HEK293 (cell line): ENCODE measurements around the gene RPRD1A.

Experiments used
- GFI1B ChIP-seq: fragments of 450-650 bp; formaldehyde crosslinking; IDR thresholded peaks from 2 replicates; pipeline ENCODE4 v1.5.1; 2016; ENCODE audit warnings: missing biosample characterization, missing genetic modification characterization
- GLIS2 ChIP-seq: fragments of 450-650 bp; formaldehyde crosslinking; IDR thresholded peaks from 2 replicates; pipeline ENCODE4 v1.5.1; 2016; ENCODE audit warnings: missing biosample characterization, missing genetic modification characterization
- SALL2 ChIP-seq: fragments of 450-650 bp; formaldehyde crosslinking; IDR thresholded peaks from 2 replicates; pipeline ENCODE4 v1.5.0; 2017; ENCODE audit warnings: missing biosample characterization, mild to moderate bottlenecking, missing genetic modification characterization, borderline replicate concordance
- YY1 ChIP-seq: fragments of 450-650 bp; formaldehyde crosslinking; IDR thresholded peaks from 2 replicates; pipeline ENCODE4 v1.5.1; 2018; ENCODE audit warnings: missing biosample characterization, missing genetic modification characterization
- ZNF174 ChIP-seq: fragments of 450-650 bp; formaldehyde crosslinking; IDR thresholded peaks from 2 replicates; pipeline ENCODE4 v1.5.0; 2017; ENCODE audit warnings: missing biosample characterization, mild to moderate bottlenecking, missing genetic modification characterization
- ZNF423 ChIP-seq: fragments of 450-650 bp; formaldehyde crosslinking; IDR thresholded peaks from 2 replicates; pipeline ENCODE4 v1.5.1; 2016; ENCODE audit warnings: missing biosample characterization, missing genetic modification characterization
- ZNF521 ChIP-seq: fragments of 450-650 bp; formaldehyde crosslinking; IDR thresholded peaks from 2 replicates; pipeline ENCODE4 v1.5.1; 2017; ENCODE audit warnings: missing biosample characterization, mild to moderate bottlenecking, missing genetic modification characterization
- ZNF544 ChIP-seq: fragments of 450-650 bp; formaldehyde crosslinking; IDR thresholded peaks from 2 replicates; pipeline ENCODE4 v1.5.0; 2017; ENCODE audit warnings: missing biosample characterization, missing genetic modification characterization
- ZNF585B ChIP-seq: fragments of 450-650 bp; formaldehyde crosslinking; IDR thresholded peaks from 2 replicates; pipeline ENCODE4 v1.5.1; 2016; ENCODE audit warnings: missing biosample characterization, missing genetic modification characterization
- TF ChIP-seq, protein P1 (sequence below): fragments of 450-650 bp; formaldehyde crosslinking; IDR thresholded peaks from 2 replicates; pipeline ENCODE4 v1.5.1; 2016; ENCODE audit warnings: missing biosample characterization, missing genetic modification characterization
- TF ChIP-seq, protein P2 (sequence below): sonication (generic); formaldehyde crosslinking; IDR thresholded peaks from 2 replicates; pipeline ENCODE4 v1.8.1; 2022; ENCODE audit warnings: mild to moderate bottlenecking, moderate library complexity, missing genetic modification reagents
- TF ChIP-seq, protein P3 (sequence below): fragments of 450-650 bp; formaldehyde crosslinking; IDR thresholded peaks from 2 replicates; pipeline ENCODE4 v1.5.1; 2016; ENCODE audit warnings: missing biosample characterization, missing genetic modification characterization
- TF ChIP-seq, protein P4 (sequence below): fragments of 450-650 bp; formaldehyde crosslinking; IDR thresholded peaks from 2 replicates; pipeline ENCODE4 v1.5.1; 2016; ENCODE audit warnings: missing biosample characterization, missing genetic modification characterization
- TF ChIP-seq, protein P5 (sequence below): fragments of 450-650 bp; formaldehyde crosslinking; IDR thresholded peaks from 2 replicates; pipeline ENCODE4 v1.5.1; 2016; ENCODE audit warnings: missing biosample characterization, missing genetic modification characterization

DNA sequence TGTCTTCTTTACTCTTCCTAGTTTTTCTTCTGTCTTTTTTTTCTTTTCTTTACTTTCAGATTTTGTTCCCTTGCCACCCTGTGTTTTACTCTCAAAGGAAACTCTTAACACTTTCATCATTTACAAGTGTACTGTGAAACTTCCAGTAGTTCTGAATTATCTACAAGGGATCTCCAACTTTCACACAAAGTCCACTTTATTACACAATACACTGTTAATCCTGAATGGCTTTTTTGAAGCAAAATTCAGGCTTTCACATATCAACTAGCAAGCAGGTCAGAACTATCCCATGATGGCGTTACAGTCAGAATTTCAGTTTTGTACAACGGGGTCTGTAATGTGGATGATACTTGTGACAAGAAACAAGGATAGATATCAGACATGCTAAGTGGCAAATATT, 60.4 kb downstream of the RPRD1A start:
- TF ChIP-seq, protein P1, sequence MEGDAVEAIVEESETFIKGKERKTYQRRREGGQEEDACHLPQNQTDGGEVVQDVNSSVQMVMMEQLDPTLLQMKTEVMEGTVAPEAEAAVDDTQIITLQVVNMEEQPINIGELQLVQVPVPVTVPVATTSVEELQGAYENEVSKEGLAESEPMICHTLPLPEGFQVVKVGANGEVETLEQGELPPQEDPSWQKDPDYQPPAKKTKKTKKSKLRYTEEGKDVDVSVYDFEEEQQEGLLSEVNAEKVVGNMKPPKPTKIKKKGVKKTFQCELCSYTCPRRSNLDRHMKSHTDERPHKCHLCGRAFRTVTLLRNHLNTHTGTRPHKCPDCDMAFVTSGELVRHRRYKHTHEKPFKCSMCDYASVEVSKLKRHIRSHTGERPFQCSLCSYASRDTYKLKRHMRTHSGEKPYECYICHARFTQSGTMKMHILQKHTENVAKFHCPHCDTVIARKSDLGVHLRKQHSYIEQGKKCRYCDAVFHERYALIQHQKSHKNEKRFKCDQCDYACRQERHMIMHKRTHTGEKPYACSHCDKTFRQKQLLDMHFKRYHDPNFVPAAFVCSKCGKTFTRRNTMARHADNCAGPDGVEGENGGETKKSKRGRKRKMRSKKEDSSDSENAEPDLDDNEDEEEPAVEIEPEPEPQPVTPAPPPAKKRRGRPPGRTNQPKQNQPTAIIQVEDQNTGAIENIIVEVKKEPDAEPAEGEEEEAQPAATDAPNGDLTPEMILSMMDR (tag by site-specific recombination) = no peak
- TF ChIP-seq YY1 (tag by site-specific recombination) = no peak
- TF ChIP-seq GLIS2 = no peak
- TF ChIP-seq, protein P2, sequence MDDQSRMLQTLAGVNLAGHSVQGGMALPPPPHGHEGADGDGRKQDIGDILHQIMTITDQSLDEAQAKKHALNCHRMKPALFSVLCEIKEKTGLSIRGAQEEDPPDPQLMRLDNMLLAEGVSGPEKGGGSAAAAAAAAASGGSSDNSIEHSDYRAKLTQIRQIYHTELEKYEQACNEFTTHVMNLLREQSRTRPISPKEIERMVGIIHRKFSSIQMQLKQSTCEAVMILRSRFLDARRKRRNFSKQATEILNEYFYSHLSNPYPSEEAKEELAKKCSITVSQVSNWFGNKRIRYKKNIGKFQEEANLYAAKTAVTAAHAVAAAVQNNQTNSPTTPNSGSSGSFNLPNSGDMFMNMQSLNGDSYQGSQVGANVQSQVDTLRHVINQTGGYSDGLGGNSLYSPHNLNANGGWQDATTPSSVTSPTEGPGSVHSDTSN (CRISPR knock-in tag) = no peak
- no peak for TF ChIP-seq ZNF174
- TF ChIP-seq, protein P3, sequence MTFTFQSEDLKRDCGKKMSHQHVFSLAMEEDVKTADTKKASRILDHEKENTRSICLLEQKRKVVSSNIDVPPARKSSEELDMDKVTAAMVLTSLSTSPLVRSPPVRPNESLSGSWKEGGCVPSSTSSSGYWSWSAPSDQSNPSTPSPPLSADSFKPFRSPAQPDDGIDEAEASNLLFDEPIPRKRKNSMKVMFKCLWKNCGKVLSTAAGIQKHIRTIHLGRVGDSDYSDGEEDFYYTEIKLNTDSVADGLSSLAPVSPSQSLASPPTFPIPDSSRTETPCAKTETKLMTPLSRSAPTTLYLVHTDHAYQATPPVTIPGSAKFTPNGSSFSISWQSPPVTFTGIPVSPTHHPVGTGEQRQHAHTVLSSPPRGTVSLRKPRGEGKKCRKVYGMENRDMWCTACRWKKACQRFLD (tag by site-specific recombination) = no peak
- TF ChIP-seq SALL2 = no peak
- no peak for TF ChIP-seq GFI1B (tag by site-specific recombination)
- no peak for TF ChIP-seq ZNF521 (tag by site-specific recombination)
- TF ChIP-seq, protein P4, sequence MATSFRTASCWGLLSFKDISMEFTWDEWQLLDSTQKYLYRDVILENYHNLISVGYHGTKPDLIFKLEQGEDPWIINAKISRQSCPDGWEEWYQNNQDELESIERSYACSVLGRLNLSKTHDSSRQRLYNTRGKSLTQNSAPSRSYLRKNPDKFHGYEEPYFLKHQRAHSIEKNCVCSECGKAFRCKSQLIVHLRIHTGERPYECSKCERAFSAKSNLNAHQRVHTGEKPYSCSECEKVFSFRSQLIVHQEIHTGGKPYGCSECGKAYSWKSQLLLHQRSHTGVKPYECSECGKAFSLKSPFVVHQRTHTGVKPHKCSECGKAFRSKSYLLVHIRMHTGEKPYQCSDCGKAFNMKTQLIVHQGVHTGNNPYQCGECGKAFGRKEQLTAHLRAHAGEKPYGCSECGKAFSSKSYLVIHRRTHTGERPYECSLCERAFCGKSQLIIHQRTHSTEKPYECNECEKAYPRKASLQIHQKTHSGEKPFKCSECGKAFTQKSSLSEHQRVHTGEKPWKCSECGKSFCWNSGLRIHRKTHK (tag by site-specific recombination) = no peak
- no peak for TF ChIP-seq ZNF544 (tag by site-specific recombination)
- TF ChIP-seq ZNF585B = no peak
- no peak for TF ChIP-seq ZNF423 (tag by site-specific recombination)
- TF ChIP-seq, protein P5, sequence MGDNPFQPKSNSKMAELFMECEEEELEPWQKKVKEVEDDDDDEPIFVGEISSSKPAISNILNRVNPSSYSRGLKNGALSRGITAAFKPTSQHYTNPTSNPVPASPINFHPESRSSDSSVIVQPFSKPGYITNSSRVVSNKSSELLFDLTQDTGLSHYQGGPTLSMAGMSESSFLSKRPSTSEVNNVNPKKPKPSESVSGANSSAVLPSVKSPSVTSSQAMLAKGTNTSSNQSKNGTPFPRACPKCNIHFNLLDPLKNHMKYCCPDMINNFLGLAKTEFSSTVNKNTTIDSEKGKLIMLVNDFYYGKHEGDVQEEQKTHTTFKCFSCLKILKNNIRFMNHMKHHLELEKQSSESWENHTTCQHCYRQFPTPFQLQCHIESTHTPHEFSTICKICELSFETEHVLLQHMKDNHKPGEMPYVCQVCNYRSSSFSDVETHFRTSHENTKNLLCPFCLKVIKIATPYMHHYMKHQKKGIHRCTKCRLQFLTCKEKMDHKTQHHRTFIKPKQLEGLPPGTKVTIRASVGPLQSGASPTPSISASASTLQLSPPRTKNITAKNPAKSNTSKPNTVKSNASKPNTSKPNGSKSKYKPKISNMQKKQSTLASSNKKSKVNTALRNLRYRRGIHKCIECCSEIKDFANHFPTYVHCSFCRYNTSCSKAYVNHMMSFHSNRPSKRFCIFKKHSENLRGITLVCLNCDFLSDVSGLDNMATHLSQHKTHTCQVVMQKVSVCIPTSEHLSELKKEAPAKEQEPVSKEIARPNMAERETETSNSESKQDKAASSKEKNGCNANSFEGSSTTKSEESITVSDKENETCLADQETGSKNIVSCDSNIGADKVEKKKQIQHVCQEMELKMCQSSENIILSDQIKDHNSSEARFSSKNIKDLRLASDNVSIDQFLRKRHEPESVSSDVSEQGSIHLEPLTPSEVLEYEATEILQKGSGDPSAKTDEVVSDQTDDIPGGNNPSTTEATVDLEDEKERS (tag by site-specific recombination) = no peak
